Measurements from ENCODE around the gene RAB11FIP3. TPM values are rescaled to one million over a fixed set of nuclear protein-coding genes. Genes with fewer than 3 reads are reported as not detected.

The RAB11FIP3 gene
- total RNA-seq, 1 experiment from 2014 or later, result 37.1 TPM

DNA sequence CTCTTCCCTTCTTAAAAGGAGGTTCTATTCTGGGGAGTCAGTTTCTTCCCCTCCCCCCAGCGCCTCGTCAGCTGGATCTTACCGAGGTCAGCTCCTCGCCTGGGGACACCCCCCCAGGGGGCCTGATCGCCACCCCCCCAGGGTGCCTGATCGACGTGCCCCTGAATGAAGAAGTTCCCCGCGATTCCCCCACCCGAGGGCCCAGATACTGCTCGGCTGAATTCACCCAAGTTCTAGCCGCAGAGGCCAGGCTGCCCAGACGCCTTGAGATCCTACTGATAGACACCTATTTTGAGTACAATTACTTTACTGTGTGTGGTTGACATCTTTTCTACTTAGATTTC, 1.4 kb downstream of the RAB11FIP3 start:
- Histone ChIP-seq H2BK120ac (ENCODE audit: low read depth, low read length, poor library complexity, severe bottlenecking) (no peak overlapping the region), H3K4me2 (ENCODE audit: insufficient read depth, insufficient read length, low read length) (peak overlapping the region; percentile 55), H3K9me3 (ENCODE audit: control insufficient read depth, low read depth, low read length) (no peaks in the 10 kb centered on the region), H3K79me2 (ENCODE audit: insufficient read depth, low read length) (peaks cover 5% of the 10 kb centered on the region; the same call in 1 of the 2 replicates), H3K9ac (ENCODE audit: extremely low read depth, insufficient read length, low read length) (no peak overlapping the region), H4K5ac (ENCODE audit: insufficient read length, low read depth, low read length) (no peak overlapping the region), H3T11ph (ENCODE audit: low read length) (no peak overlapping the region), H3K18ac (ENCODE audit: insufficient read length, low read depth, low read length) (no peak overlapping the region), H2BK20ac (ENCODE audit: low read depth, low read length, poor library complexity, severe bottlenecking) (no peak overlapping the region), H3K27me3 (ENCODE audit: insufficient read depth, low read length) (peaks cover 16% of the 10 kb centered on the region; the same call in 1 of the 2 replicates), H3K23ac (ENCODE audit: insufficient read length, low read depth, low read length) (no peak overlapping the region), H2BK5ac (ENCODE audit: insufficient read length, low read length) (no peak overlapping the region), H2BK15ac (ENCODE audit: low read depth, low read length) (no peak overlapping the region), H4K91ac (ENCODE audit: insufficient read length, low read depth, low read length) (no peak overlapping the region), H4K8ac (replicated peaks; ENCODE audit: insufficient read length, low read depth, low read length) (no peak overlapping the region), H2AFZ (ENCODE audit: low read length) (no peak overlapping the region), H2AK5ac (ENCODE audit: insufficient read length, low read length) (no peak overlapping the region), H3K14ac (ENCODE audit: insufficient read depth, low read length) (no peak overlapping the region), H3K56ac (ENCODE audit: insufficient read length, low read depth, low read length) (no peak overlapping the region), H4K20me1 (ENCODE audit: control insufficient read depth, insufficient read depth, insufficient read length) (no peaks in the 10 kb centered on the region), H3K27ac (ENCODE audit: insufficient read length, low read depth, low read length) (no peak overlapping the region), H3K23me2 (ENCODE audit: insufficient read length, low read depth, low read length, poor library complexity, severe bottlenecking) (peaks cover 18% of the 10 kb centered on the region), H3K4me1 (ENCODE audit: insufficient read depth, low read length) (no peaks in the 10 kb centered on the region), H2BK12ac (ENCODE audit: insufficient read length, low read depth, low read length) (no peak overlapping the region), H3K79me1 (ENCODE audit: insufficient read depth, low read depth, low read length, poor library complexity, severe bottlenecking) (no peaks in the 10 kb centered on the region), H3K4ac (ENCODE audit: low read depth, low read length) (no peak overlapping the region)
- Mint-ChIP-seq H3K9me3 (no peaks in the 10 kb centered on the region; a peak in 1 of 5 replicates), H3K4me1 (peaks cover 17 to 24% of the 10 kb centered on the region in 2 experiments), H3K27ac (no peak overlapping the region; a peak in 1 of 7 replicates), H3K36me3 (ENCODE audit: insufficient read depth in 1 of 3, low read depth in 3 of 3) (peaks cover 7 to 25% (median 14%) of the 10 kb centered on the region in 3 experiments; a peak in 6 of 7 replicates), H3K4me3 (peak overlapping the region; percentile 73 to 80), H3K27me3 (ENCODE audit: low read depth) (peaks cover 51% of the 10 kb centered on the region)
- TF ChIP-seq, protein P1, sequence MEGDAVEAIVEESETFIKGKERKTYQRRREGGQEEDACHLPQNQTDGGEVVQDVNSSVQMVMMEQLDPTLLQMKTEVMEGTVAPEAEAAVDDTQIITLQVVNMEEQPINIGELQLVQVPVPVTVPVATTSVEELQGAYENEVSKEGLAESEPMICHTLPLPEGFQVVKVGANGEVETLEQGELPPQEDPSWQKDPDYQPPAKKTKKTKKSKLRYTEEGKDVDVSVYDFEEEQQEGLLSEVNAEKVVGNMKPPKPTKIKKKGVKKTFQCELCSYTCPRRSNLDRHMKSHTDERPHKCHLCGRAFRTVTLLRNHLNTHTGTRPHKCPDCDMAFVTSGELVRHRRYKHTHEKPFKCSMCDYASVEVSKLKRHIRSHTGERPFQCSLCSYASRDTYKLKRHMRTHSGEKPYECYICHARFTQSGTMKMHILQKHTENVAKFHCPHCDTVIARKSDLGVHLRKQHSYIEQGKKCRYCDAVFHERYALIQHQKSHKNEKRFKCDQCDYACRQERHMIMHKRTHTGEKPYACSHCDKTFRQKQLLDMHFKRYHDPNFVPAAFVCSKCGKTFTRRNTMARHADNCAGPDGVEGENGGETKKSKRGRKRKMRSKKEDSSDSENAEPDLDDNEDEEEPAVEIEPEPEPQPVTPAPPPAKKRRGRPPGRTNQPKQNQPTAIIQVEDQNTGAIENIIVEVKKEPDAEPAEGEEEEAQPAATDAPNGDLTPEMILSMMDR (conservative IDR thresholded peaks at IDR 0.05), result no peak
- DNase-seq, result no peak
- WGBS (ENCODE audit: extremely low coverage, insufficient read length, low lambda C conversion rate), result no CpG with 5 or more reads among the region's 13 CpGs
